ENCODE measurements around the gene CYREN. TPM values are rescaled to one million over a fixed set of nuclear protein-coding genes. Genes with fewer than 3 reads are reported as not detected.
"Not testable (repeated sequence)": the region's sequence is repeated elsewhere in the genome, so short reads cannot be mapped to it uniquely, and the experiment has no call there.

Gene CYREN
- total RNA-seq, 1 donor from 2014 or later, result 9.8 TPM

DNA sequence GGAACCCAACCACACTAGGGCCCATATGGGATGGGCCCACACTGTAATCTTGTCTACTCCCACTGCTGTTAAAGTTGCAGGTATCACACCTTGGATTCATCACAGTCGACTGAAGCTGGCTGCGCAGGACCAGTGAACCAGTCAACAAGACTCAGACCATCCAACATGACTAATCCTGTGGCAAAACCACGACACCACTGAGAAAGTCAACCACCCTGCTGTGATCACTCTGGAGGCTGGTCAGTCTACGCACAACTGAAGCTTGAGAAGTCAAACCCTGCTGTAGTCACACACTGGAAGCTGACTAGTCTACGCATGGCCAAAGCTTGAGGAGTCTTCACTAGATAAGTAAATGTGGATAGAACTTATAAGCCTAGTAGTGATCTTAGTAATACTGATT lies 9.6 kb upstream of the CYREN start:
- DNase-seq (ENCODE audit: low spot score in 2 of 2) (no peak), FAIRE-seq (no peak)

- FAIRE-seq (no peak), DNase-seq (ENCODE audit: low spot score in 2 of 2) (no peak)
These were observed 8.9 kb upstream of the CYREN start for GRCh38 chr7:135179321-135179925.

- no peak for DNase-seq (ENCODE audit: low spot score in 2 of 2)
- no peak for FAIRE-seq
These were observed 7.9 kb upstream of the CYREN start for GRCh38 chr7:135178364-135178763.

- DNase-seq (ENCODE audit: low spot score in 2 of 2) (no peak), FAIRE-seq (no peak)
These were observed 6.7 kb upstream of the CYREN start for GRCh38 chr7:135177028-135177696.

GRCh38 chr7:135175931-135176330 lies 5.4 kb upstream of the CYREN start:
- DNase-seq (ENCODE audit: low spot score in 2 of 2) (no peak), FAIRE-seq (no peak)

- DNase-seq (ENCODE audit: low spot score in 2 of 2), result no peak
- FAIRE-seq, result no peak
These were observed 4.4 kb upstream of the CYREN start for GRCh38 chr7:135174941-135175340.

DNA sequence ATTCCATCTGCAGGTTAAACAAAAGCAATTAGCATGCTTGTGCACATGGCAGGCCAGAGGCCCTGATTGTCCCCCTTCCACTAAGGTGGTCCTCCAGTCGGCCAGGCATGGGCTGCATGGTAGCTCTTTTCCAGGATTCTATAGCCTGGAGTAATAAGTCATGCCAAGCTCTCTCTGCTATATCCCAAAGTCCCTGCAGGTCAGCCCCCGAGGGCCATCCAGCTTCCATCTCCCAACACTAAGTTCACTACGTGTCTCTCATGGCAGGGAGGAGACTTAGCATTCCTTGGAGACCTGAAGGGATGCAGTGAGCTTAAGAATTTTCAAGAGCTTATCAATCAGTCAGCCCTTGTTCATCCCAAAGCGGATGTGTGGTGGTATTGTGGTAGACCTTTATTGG lies 3.4 kb upstream of the CYREN start:
- FAIRE-seq; DNase-seq (ENCODE audit: low spot score in 2 of 2): not testable (repeated sequence)

GRCh38 chr7:135171581-135172291 lies 1.2 kb upstream of the CYREN start:
- DNase-seq (ENCODE audit: low spot score in 2 of 2), result peak; percentile 25 to 34
- FAIRE-seq, result not testable (repeated sequence)

DNA sequence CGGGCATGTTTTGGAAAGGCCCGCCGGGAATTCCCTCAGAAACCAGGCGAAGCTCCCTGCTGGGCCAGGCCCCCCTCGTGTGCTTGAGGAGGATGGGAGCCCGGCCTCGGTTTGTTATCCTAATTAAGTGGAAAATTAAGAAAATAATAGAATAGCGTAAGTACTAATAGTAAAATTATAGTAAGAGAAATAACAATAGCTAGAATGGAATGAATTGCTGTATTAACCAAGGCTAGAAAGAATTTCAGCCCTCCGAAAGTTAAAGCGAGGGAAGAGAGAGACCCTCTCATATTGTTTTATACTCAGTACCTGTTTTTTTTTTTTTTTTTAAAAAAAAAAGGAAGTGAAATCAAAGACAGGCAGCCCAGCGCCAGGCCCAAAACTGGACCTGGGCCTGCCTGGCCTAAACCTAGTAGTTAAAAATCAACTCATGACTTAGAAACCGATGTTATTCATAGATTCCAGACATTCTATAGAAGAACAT lies 533 bp upstream of the CYREN start:
- DNase-seq (ENCODE audit: low spot score in 2 of 2); FAIRE-seq: not testable (repeated sequence)

DNA sequence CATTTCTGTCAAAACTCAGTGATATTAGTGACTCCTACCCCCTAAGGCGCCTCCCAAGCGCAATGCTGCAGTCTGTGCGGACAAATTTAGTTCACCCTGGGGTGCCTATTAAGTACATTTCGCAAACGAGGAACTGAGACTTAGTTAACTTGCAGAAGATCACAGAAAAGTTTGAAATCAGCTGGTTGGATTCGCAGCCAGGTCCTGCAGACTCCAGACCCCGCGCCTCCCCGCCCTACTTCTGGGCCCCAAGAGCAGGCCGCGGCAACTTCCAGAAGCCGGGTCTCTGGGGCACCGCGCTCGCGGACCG lies 588 bp downstream of the CYREN start:
- FAIRE-seq, result no peak

DNA sequence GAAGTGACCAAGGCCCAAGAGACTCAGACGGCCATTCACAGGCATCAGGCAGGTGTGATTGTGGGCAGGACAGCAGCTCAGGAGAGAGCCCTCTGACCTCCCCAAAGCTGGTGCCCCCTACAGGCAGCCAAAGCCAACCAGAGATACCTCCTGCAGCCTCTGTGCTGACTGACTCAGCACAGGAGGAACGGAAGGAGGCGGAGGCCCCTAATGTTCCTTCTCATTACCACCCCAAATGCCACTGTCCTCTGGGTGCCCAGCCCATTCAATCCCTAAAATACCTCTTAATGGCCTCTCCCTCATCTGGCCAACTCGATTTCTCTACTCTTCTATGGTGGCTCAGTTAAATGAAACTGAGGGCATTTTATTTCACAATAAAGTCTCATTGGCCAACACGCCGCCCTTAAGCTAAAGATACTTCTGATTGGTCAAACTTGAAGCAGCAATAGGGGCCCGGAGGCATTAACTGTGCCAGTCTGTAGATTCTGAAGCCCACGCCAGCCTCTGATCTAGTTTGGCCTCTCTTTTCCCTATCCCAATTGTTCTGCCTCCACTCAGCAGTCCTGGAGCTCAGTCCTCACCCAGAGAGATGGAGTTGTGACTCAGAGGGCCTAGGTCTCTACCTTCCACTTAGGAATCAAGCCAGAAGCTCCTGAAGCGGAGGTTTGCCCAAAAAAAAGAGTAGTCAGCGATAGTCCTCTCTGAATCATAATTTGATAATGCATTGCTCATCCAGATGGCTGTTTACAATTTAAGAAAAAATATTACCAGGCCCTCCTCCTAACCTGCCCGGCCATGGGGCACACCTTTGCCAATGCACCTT lies 1.2 kb downstream of the CYREN start:
- peak in 1 of 2 donors; percentile 10 for DNase-seq (ENCODE audit: low spot score in 2 of 2)

More for the DNA sequence above, 588 bp downstream of the CYREN start:
- no peak for DNase-seq (ENCODE audit: low spot score in 2 of 2)

DNA sequence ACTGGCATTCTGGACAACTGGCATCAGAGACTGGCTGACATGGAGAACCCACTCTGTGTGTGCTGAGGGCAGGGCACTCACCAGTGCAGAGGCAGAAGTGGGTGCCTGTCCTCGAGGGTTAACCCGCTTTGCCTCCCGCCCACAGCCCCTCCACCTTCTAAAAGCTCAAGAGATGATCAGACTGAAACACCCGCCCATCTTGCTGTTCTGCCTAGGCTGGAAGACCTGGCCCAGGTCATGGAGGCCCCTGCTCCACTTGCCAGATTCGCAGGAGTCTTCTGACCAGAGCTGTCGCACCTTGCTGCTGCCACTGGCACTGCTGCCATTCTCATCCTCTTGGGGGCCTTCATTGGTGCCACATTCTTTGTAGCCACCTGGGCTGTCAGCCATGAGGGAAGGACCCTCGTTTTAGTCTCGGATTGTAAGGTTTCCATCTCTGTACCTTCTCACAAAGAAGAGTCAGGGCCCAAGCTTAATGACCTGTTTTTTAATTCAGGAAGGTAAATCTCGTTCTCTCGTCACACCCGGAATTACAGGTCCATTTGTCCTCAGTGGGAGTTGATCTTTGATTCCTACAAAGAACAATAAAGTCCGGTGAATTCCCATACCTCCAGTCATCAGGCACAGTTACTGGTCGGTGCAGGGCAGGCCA lies 1.9 kb downstream of the CYREN start:
- FAIRE-seq (no peak), DNase-seq (ENCODE audit: low spot score in 2 of 2) (peak in 1 of 2 donors; percentile 2)

More for the DNA sequence above, 1.2 kb downstream of the CYREN start:
- FAIRE-seq, result no peak

GRCh38 chr7:135168001-135168400 lies 2.5 kb downstream of the CYREN start:
- DNase-seq (ENCODE audit: low spot score in 2 of 2) (peak in 1 of 2 donors; percentile 6), FAIRE-seq (no peak)

DNA sequence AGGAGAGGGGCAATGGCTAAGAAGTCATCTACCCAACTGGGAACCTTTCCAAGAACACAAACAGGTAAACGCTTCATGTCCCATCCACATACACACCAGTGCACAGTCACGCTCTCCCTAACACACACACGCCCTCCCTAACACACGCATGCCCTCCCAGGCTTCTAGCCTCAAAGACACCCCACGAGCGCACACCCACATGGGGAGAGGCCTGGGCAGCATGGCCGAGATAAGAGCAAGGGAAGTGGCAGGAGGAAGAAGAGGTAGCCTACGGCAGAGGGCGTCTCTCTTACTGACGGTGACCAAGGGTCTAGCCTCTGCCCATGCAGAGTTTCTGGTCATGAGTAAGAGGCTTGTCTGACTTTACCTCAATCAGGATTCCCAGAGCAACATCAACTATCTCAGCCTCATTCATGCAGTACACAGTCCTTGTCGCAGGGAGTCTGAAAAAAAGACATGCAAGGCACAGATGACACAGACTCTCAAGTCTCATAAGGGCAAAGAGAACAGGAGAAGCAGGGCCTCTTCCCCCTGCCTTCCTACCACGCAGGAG lies 3.1 kb downstream of the CYREN start:
- FAIRE-seq (no peak), DNase-seq (ENCODE audit: low spot score in 2 of 2) (peak in 1 of 2 donors; percentile 2)

DNA sequence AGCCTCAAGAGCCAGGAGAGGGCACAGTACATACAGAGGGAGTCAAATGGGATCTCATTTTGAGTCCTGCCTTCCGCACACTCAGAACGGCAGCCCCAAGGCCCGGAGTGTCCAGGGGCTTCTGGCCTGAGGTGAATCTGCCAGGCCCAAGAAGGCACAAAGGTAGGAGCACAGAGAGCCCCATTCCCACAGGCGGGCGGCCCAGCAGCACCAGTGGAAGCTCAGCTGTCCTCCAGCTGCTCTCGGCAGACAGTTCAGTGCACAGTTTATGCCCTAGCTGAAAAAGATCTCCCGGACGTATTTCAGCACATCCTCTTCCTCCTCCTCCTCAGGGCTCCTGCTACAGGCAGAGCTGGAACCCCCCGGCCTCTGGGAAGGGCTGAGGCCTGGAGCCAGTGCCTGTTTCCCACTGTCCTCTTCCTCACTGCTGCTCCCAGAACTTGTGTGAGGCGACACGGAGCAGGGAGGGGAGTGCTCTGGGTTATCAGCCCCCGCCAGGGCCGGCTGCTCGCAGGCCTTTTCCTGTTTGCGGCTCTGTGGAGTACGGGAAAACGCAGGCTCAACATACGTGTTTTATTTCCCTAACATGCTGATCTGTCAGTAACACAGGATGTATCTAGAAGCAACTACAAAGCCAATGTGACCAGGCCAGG lies 4.0 kb downstream of the CYREN start:
- DNase-seq (ENCODE audit: low spot score in 2 of 2), result peak in 1 of 2 donors; percentile 2
- FAIRE-seq, result no peak

GRCh38 chr7:135165862-135166261 lies 4.6 kb downstream of the CYREN start:
- FAIRE-seq (no peak), DNase-seq (ENCODE audit: low spot score in 2 of 2) (peak in 1 of 2 donors; percentile 2)

DNA sequence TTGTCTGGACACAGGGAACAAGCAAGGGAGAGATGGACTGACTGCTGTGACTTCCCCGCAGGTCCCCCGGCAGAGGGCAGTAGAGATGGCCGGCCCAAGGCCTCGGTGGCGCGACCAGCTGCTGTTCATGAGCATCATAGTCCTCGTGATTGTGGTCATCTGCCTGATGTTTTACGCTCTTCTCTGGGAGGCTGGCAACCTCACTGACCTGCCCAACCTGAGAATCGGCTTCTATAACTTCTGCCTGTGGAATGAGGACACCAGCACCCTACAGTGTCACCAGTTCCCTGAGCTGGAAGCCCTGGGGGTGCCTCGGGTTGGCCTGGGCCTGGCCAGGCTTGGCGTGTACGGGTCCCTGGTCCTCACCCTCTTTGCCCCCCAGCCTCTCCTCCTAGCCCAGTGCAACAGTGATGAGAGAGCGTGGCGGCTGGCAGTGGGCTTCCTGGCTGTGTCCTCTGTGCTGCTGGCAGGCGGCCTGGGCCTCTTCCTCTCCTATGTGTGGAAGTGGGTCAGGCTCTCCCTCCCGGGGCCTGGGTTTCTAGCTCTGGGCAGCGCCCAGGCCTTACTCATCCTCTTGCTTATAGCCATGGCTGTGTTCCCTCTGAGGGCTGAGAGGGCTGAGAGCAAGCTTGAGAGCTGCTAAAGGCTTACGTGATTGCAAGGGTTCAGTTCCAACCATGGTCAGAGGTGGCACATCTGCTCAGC lies 6.0 kb downstream of the CYREN start:
- DNase-seq (ENCODE audit: low spot score in 2 of 2) (peak in 1 of 2 donors; percentile 20), FAIRE-seq (no peak)

GRCh38 chr7:135162382-135163001 lies 8.0 kb downstream of the CYREN start:
- FAIRE-seq (no peak), DNase-seq (ENCODE audit: low spot score in 2 of 2) (no peak)
